Anterior cingulate cortex (tissue), 58 donors: ENCODE measurements around the gene PTGDR2.

Source experiments
- DNase-seq, 58 donors: peaks; one replicate each; lab custom pipeline; 2025; lab: John Stamatoyannopoulos, UW

PTGDR2 gene

GRCh38 chr11:60855726-60856633 is at the start of gene PTGDR2:
Gene PTGDR2, minus strand, starts transcription at chr11:60855950. Its CDS starts 2,228 bp downstream, at chr11:60853722.
- DNase-seq, result no peak

DNA sequence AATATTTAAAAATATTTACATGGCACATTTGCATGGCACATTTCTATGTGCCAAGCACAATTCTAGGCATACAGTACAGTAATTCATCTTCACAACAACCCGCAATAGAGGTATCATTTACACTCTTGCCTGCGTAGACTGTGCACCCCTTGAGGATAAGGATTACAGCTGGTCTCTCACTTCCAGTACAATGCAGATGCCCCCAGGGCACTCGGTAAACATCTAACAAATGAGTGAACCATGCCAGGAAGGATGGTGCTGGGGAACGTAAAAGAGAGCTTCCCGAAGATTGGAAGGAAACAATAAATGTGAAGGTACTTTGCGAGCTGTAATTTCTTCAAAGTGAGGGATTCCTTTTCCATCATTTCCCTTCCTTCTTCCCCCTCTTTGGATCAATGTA is 49.3 kb upstream of the PTGDR2 start:
- DNase-seq, result no peak

DNA sequence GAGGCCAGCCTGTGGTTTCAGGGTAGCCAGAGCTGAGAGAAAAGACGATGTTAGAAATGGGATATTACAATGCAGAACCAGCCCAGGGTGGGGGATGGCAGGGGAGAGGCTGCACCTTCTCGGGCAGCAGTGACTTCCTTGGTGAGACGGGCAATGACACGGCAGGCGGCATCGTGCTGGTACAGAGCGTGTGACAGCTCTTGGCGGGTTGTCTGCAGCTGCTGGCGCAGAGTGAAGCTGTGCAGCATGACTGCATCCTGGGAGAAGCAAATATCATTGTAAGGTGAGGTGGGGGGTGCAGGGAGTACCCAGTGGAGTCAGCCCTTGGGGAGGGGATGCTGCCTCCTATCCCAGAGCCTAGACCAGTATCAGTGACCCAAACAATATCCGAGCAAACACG is 46.9 kb upstream of the PTGDR2 start:
- DNase-seq, result peak in 1 of 58 donors; percentile 14

- DNase-seq, result peak in 38 of 58 donors; percentile 21 to 78 (median 49)
Measured at GRCh38 chr11:60900673-60901404, 45.1 kb upstream of the PTGDR2 start.

DNA sequence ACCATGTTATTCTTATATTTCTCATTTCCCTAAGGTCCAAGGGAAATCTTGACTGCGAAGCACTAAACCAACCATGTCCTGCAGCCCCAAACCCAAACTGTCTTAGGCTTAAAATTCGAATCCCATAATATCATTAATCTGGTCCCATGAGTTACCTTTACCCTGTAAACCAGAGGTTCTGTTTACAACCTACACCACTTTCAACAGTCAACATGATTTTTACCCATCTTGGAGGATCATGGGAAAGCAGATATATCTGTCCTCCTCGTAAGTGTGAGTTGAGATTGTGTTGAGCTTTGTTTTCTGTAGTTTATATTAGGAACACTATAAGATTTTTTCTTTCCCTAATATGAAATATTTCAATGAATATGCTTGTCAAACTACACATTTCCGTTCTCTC is 44.2 kb upstream of the PTGDR2 start:
- no peak for DNase-seq

GRCh38 chr11:60899046-60899936 is 43.5 kb upstream of the PTGDR2 start:
- DNase-seq, result peak in 8 of 58 donors; percentile 9 to 38 (median 25)

DNA sequence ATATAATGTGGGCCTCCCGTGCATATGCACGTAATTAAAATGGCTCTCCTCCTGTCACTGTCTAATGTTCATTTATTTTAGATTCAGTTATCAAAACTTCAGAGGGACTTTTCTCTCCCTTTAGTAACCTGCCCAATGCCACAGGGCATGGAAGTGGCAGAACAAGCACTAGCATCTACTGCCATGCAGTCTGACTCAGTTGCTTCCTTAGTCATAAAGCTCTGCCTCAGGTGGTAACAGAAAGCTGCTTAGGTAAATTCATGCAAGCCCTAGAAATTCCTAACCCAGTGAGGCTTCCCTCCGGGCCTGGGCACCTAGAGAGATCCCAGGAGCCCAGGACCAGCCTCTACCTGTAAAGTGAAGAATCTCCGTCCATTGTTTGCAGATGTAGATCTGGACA is 41.7 kb upstream of the PTGDR2 start:
- DNase-seq, result no peak

GRCh38 chr11:60895687-60896086 is 39.9 kb upstream of the PTGDR2 start:
- DNase-seq, result no peak

DNA sequence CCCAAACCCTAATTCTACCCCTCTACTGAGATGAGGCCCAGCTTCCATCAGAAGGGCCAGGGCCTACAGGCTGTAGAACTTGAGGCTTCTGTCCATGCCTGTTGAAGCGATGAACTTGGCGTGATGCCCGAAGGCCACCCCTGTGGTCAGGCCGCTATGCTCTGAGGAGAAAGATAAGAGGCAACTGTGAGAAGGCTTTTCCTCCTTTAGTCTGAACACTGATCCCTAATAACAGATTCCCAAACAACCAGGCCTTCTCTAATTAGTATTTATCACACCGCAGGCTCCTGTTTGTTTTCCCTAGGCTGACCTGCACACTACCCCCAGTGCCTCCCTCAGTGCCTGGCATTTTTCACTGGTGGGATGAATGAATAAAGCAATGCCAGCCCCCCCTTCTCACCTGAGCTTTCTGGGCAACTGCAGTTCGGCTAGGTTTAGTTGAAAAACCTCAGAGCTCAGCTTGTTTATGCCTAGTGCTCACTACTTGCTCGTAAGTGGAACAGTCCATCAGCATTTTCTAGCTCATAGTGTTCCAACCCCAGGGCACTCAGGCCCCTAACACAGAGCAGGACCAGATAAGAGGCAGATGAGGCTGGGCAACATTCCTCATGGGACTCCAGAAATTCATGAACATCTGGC is 35.5 kb upstream of the PTGDR2 start:
- no peak for DNase-seq

DNA sequence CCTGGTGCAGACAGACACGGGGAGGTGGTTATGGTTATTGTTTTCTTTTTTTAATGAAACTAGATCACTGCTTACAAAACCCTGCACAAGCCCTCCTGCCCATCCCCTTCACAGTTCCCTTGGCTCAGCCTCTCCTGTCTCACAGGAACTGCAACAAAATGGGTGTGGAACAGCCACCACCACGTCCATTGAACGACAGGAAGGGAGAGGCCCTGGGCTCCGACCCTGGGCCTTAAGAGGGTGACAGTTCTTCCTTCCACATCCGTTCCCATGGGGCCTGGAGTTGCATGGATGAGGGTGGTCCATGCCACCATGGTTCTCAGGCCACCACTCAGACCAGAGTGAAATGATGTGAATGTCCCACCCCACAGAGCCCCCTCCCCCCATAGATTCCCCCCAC is 34.9 kb upstream of the PTGDR2 start:
- no peak for DNase-seq

DNA sequence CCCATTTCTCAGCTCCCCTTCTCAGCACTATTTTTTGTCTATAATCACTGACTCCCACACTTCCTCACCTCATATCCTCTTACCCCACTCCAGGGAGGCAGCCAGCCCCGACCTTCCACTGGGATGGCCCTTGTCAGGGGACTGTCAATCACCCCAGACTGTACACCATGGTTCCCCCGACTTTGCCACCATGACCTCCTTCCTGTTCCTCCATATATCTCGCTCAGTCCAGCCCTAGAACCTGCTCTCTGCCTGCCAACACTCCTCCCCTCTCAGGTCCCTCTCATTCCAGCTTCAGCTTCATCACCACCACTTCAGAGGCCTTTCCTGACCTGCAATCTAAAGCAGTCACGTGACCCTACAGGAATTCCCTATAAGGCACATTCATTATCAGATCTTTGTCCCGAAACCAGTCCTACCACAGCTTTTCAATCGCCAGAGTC is 34.1 kb upstream of the PTGDR2 start:
- no peak for DNase-seq

DNA sequence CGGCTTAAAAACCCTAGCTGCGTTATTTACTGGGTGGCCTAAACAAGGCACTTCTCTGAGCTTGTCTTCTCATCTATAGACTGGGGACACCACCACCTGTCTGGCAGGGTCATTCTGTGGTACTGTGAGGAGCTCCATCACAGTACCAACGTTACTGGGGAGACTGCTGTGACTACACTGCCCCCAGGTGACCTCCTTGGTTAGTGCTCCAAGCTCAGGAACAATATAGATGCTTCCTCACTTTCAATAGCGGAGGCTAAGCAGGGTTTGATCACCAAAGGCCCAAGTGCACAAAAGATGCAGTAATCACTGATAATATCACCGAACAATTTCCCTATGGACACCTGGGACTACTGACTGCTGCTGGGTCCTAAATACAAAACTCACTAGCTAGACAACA is 31.8 kb upstream of the PTGDR2 start:
- DNase-seq, result peak in 8 of 58 donors; percentile 6 to 28 (median 15)

DNA sequence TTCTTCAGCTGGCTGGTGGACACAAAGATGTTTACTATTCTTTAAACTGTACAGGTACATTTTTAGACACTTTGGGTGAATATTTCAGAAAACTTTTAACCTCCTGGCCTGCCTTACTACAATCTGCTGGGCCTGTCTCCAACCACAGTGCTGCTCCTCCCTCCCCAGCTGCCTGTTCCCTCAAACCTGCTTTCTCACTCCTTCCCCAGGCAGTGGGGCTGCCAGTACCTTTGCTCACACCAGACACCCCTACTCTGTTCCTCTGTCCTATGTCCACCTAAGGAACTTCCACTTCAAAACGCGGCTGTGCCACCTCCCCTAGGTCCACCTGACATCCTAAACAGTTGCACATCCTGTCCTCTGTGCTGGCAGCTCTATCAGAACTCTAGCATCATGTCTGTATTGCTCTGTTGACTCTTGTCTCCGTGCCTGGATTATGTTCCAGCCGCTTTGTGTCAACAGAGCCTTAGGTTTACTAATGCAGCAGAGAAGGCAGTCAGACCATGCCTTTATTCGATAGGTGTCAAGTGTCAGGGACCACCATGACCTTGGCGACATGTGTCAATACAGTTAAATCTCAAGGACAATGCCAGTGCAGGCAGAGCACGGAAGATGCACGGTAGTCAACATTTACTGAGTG is 25.0 kb upstream of the PTGDR2 start:
- no peak for DNase-seq

- no peak for DNase-seq
Measured at GRCh38 chr11:60879971-60880588, 24.3 kb upstream of the PTGDR2 start.

DNA sequence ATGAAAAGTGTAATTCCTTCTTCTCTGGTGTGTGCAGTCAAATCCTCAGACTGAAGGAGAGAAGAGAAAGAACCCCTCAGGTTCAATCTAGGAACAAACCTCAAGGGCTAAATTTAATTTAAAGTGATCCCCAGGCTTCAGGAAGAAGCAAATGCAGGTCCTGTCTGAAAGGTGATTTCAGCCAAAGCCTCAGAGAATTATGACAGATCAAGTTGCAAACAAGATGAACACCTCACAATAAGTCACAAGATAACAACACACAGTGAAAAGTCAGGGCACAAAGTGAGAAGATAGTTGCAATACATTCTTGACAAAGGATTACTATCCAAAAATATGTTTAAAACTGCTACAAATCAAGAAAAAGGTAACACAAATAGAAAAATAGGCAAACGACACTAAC is 23.4 kb upstream of the PTGDR2 start:
- DNase-seq, result no peak

GRCh38 chr11:60878245-60879101 is 22.7 kb upstream of the PTGDR2 start:
- DNase-seq, result no peak

GRCh38 chr11:60876168-60876485 is 20.4 kb upstream of the PTGDR2 start:
- no peak for DNase-seq
